H1 (cell line): Measurements from ENCODE around the gene PGPEP1. TPM values are rescaled to one million over a fixed set of nuclear protein-coding genes. Genes with fewer than 3 reads are reported as not detected.

ENCODE experiments used
- CTCF ChIA-PET: fragments of 300-600 bp; sonication (Branson Sonifier 250); formaldehyde crosslinking; loops from one replicate; lab custom pipeline; 2021; ENCODE audit not compliant: partially characterized antibody; lab: Charles Lee
- POLR2A ChIA-PET: fragments of 300-600 bp; sonication (Branson Sonifier 250); formaldehyde crosslinking; loops from one replicate; lab custom pipeline; 2021; ENCODE audit warnings: inconsistent platforms; ENCODE audit not compliant: partially characterized antibody; lab: Charles Lee
- DNase-seq, 2 experiments: peaks; one replicate each; pipeline versions ENCODE4 v3.0.0 to v3.0.0-alpha.2; 2010 to 2022; ENCODE audit warnings: low spot score in 2 of 2, low read depth in 1 of 2, mixed read lengths in 1 of 2
- FAIRE-seq: peaks from 2 replicates; lab custom pipeline; 2011; peaks lifted over from hg19 to GRCh38; lab: Jason Lieb, UNC
- H2AFZ ChIP-seq: 2 replicates; pipeline ENCODE4 v1.8.1; 2012; ENCODE audit warnings: low read length, inconsistent platforms
- H2AK5ac ChIP-seq: 2 replicates; pipeline ENCODE4 v1.6.1; 2013; ENCODE audit warnings: low read depth, low read length
- H2BK120ac ChIP-seq: replicated peaks from 2 replicates; pipeline ENCODE3; 2013; ENCODE audit warnings: low read depth, low read length, inconsistent platforms
- H2BK12ac ChIP-seq: 2 replicates; pipeline ENCODE4 v1.6.1; 2013; ENCODE audit warnings: low read depth, low read length
- H2BK15ac ChIP-seq: 2 replicates; pipeline ENCODE4 v1.6.1; 2013; ENCODE audit warnings: low read length
- H2BK20ac ChIP-seq: 2 replicates; pipeline ENCODE4 v1.6.1; 2013; ENCODE audit warnings: low read length
- H2BK5ac ChIP-seq: 2 replicates; pipeline ENCODE4 v1.6.1; 2013; ENCODE audit warnings: low read depth, low read length
- H3K14ac ChIP-seq: 2 replicates; pipeline ENCODE4 v1.6.1; 2013; ENCODE audit warnings: inconsistent platforms; ENCODE audit not compliant: insufficient read length
- H3K18ac ChIP-seq: 2 replicates; pipeline ENCODE4 v1.6.1; 2013; ENCODE audit warnings: low read length; ENCODE audit errors: extremely low read depth
- H3K23ac ChIP-seq: 2 replicates; pipeline ENCODE4 v1.6.1; 2013; ENCODE audit warnings: inconsistent platforms; ENCODE audit not compliant: insufficient read length
- H3K23me2 ChIP-seq: 2 replicates; pipeline ENCODE4 v1.6.1; 2013; ENCODE audit warnings: low read depth, low read length
- H3K27ac ChIP-seq: 2 replicates; pipeline ENCODE4 v1.6.1; 2011; ENCODE audit warnings: low read depth, low read length, inconsistent platforms
- H3K27me3 ChIP-seq, 4 experiments: replicated peaks in 1 of 4; 1 replicate in 1 of 4; 2 replicates in 3 of 4; pipeline versions ENCODE4 v1.6.1 to v1.8.1; 2011 to 2013; ENCODE audit warnings: low read length in 3 of 4, mild to moderate bottlenecking in 3 of 4, inconsistent platforms in 2 of 4, mixed read lengths in 2 of 4, moderate library complexity in 1 of 4; ENCODE audit not compliant: control insufficient read depth in 3 of 4, insufficient read depth in 3 of 4; ENCODE audit errors: extremely low read depth in 1 of 4
- H3K36me3 ChIP-seq, 4 experiments: 2 replicates each; pipeline versions ENCODE4 v1.6.1 to v1.8.1; 2011 to 2013; ENCODE audit warnings: mild to moderate bottlenecking in 4 of 4, low read length in 3 of 4, moderate library complexity in 2 of 4, control low read depth in 1 of 4, inconsistent platforms in 1 of 4; ENCODE audit not compliant: insufficient read depth in 4 of 4, control insufficient read depth in 2 of 4
- H3K4ac ChIP-seq: replicated peaks from 2 replicates; pipeline ENCODE3; 2013; ENCODE audit warnings: low read length, low read depth, mixed read lengths, inconsistent platforms; ENCODE audit not compliant: insufficient read length
- H3K4me1 ChIP-seq, 4 experiments: replicated peaks in 1 of 4; 1 replicate in 1 of 4; 2 replicates in 3 of 4; pipeline versions ENCODE4 v1.6.1 to v1.8.1; 2011 to 2013; ENCODE audit warnings: low read length in 3 of 4, inconsistent platforms in 2 of 4, mixed read lengths in 1 of 4; ENCODE audit not compliant: insufficient read depth in 4 of 4, control insufficient read depth in 3 of 4
- H3K4me2 ChIP-seq, 2 experiments: 2 replicates each; pipeline versions ENCODE4 v1.6.1 to v1.8.1; 2011 to 2013; ENCODE audit warnings: low read depth in 2 of 2, low read length in 2 of 2, control low read depth in 1 of 2, inconsistent platforms in 1 of 2, mild to moderate bottlenecking in 1 of 2; ENCODE audit not compliant: insufficient read depth in 1 of 2
- H3K4me3 ChIP-seq, 4 experiments: fragments of 200-600, 300-600 bp in 1 of 4; sonication (generic), shearing (Covaris generic), sonication (Bioruptor Twin) in 1 of 4; 2 replicates each; pipeline versions ENCODE4 v1.5.1 to v1.8.1; 2011 to 2016; ENCODE audit warnings: low read length in 4 of 4, low read depth in 3 of 4, control low read depth in 2 of 4, inconsistent platforms in 2 of 4, mild to moderate bottlenecking in 2 of 4, mixed read lengths in 1 of 4, moderate library complexity in 1 of 4; ENCODE audit not compliant: insufficient read depth in 2 of 4; ENCODE audit errors: extremely low read depth in 1 of 4
- H3K56ac ChIP-seq: replicated peaks from 2 replicates; pipeline ENCODE3; 2013; ENCODE audit warnings: low read depth, mild to moderate bottlenecking, mixed read lengths, low read length, inconsistent platforms; ENCODE audit not compliant: insufficient read length
- H3K79me1 ChIP-seq: 2 replicates; pipeline ENCODE4 v1.6.1; 2013; ENCODE audit warnings: low read depth, low read length, control low read depth
- H3K79me2 ChIP-seq, 2 experiments: 2 replicates each; pipeline versions ENCODE4 v1.6.1 to v1.8.1; 2012 to 2013; ENCODE audit warnings: low read length in 2 of 2, mild to moderate bottlenecking in 2 of 2, inconsistent platforms in 1 of 2; ENCODE audit not compliant: insufficient read depth in 2 of 2, control insufficient read depth in 1 of 2
- H3K9ac ChIP-seq, 4 experiments: replicated peaks in 1 of 4; 1 replicate in 1 of 4; 2 replicates in 3 of 4; pipeline versions ENCODE4 v1.6.1 to v1.8.1; 2011 to 2013; ENCODE audit warnings: low read depth in 3 of 4, low read length in 3 of 4, control low read depth in 2 of 4, mild to moderate bottlenecking in 2 of 4, moderate library complexity in 2 of 4, inconsistent platforms in 1 of 4; ENCODE audit errors: extremely low read depth in 1 of 4
- H3K9me3 ChIP-seq, 2 experiments: 2 replicates each; pipeline versions ENCODE4 v1.6.1 to v1.8.1; 2012 to 2013; ENCODE audit warnings: mild to moderate bottlenecking in 2 of 2, moderate library complexity in 2 of 2, control low read depth in 1 of 2, inconsistent platforms in 1 of 2, low read depth in 1 of 2, low read length in 1 of 2, mixed read lengths in 1 of 2; ENCODE audit not compliant: insufficient read depth in 2 of 2
- H4K20me1 ChIP-seq, 2 experiments: replicated peaks in 1 of 2; 2 replicates each; pipeline versions ENCODE3 to v1.8.1; 2011 to 2013; ENCODE audit warnings: inconsistent platforms in 2 of 2, low read length in 2 of 2, mild to moderate bottlenecking in 1 of 2; ENCODE audit not compliant: insufficient read depth in 2 of 2, control insufficient read depth in 1 of 2
- H4K5ac ChIP-seq: 2 replicates; pipeline ENCODE4 v1.6.1; 2013; ENCODE audit warnings: low read length, low read depth, mixed read lengths, inconsistent platforms; ENCODE audit not compliant: insufficient read length
- H4K8ac ChIP-seq: 2 replicates; pipeline ENCODE4 v1.8.0; 2013; ENCODE audit warnings: mild to moderate bottlenecking, moderate library complexity, low read length, inconsistent platforms; ENCODE audit not compliant: insufficient read depth; ENCODE audit errors: extremely low read depth
- H4K91ac ChIP-seq: replicated peaks from 2 replicates; pipeline ENCODE3; 2013; ENCODE audit warnings: low read length, mixed read lengths, inconsistent platforms; ENCODE audit not compliant: insufficient read length
- BCL11A ChIP-seq, 2 experiments: IDR thresholded peaks; one replicate each; pipeline ENCODE4 v1.6.1; 2011; ENCODE audit warnings: low read depth in 2 of 2, low read length in 2 of 2, mild to moderate bottlenecking in 2 of 2
- CHD2 ChIP-seq: IDR thresholded peaks from 2 replicates; pipeline ENCODE4 v1.6.1; 2012; ENCODE audit warnings: low read length, improper control_type of control experiment
- EZH2 ChIP-seq: fragments of 200-600 bp; sonication (generic); IDR thresholded peaks from 2 replicates; pipeline ENCODE4 v1.7.1; 2012; ENCODE audit warnings: low read depth, mild to moderate bottlenecking, moderate library complexity, low read length, inconsistent platforms; ENCODE audit not compliant: severe bottlenecking
- JUND ChIP-seq: IDR thresholded peaks from 2 replicates; pipeline ENCODE4 v1.6.1; 2011; ENCODE audit warnings: mild to moderate bottlenecking, improper control_type of control experiment, low read length
- KDM4A ChIP-seq: IDR thresholded peaks from one replicate; pipeline ENCODE4 v1.7.1; 2012; ENCODE audit warnings: low read depth, mild to moderate bottlenecking, moderate library complexity, low read length, inconsistent platforms; ENCODE audit not compliant: severe bottlenecking
- SAP30 ChIP-seq: fragments of 300-600 bp; sonication (generic); IDR thresholded peaks from 2 replicates; pipeline ENCODE4 v1.7.1; 2012; ENCODE audit warnings: low read length, moderate library complexity, mild to moderate bottlenecking, inconsistent platforms; ENCODE audit not compliant: insufficient read depth, insufficient replicate concordance
- SIN3A ChIP-seq, 2 experiments: IDR thresholded peaks in 1 of 2; conservative IDR thresholded peaks in 1 of 2; 2 replicates each; pipeline ENCODE4 v1.6.1; 2011 to 2012; ENCODE audit warnings: low read length in 2 of 2, improper control_type of control experiment in 1 of 2, low read depth in 1 of 2, mild to moderate bottlenecking in 1 of 2
- USF2 ChIP-seq: IDR thresholded peaks from 2 replicates; pipeline ENCODE4 v1.6.1; 2011; ENCODE audit warnings: low read length, improper control_type of control experiment
- WGBS, 2 experiments: shearing (Covaris generic) in 1 of 2; methylation state at CpG; one replicate each; pipeline versions ENCODE4 v1.1.6 to v1.1.7; 2013 to 2015; ENCODE audit warnings: low lambda C conversion rate in 2 of 2, mixed read lengths in 2 of 2, inconsistent platforms in 1 of 2, low coverage in 1 of 2, missing lambda C conversion rate in 1 of 2; ENCODE audit not compliant: insufficient replicate concordance in 2 of 2, insufficient coverage in 1 of 2, insufficient read length in 1 of 2; ENCODE audit errors: extremely low coverage in 1 of 2, missing lambda C conversion rate in 1 of 2; 5-methylcytosine and 5-hydroxymethylcytosine counted together
- polyA plus RNA-seq, 7 experiments: library from polyadenylated mRNA; depleted of rRNA in 3 of 7; stranded (reverse) in 5 of 7; unstranded in 2 of 7; fragments of >200 nt in 5 of 7; fragments of 200-250 nt in 2 of 7; gene quantifications; 1 replicate in 5 of 7; 2 replicates in 1 of 7; 4 replicates in 1 of 7; pipeline versions ENCODE4 v1.2.1 to v1.2.3, GENCODE V29; 2011 to 2013; ENCODE audit warnings: missing spikeins in 2 of 7, mixed read lengths in 2 of 7
- total RNA-seq: library from RNA; stranded (reverse); fragmentation: NEBNext Ultra II Directional; extraction: Animal tissue kit (Norgen Biotek cat#: 25700); gene quantifications from 2 replicates; pipeline ENCODE4 v1.2.1, GENCODE V29; 2021
- TF ChIP-seq, protein P1 (sequence below): IDR thresholded peaks from 2 replicates; pipeline ENCODE4 v1.6.1; 2012; ENCODE audit warnings: inconsistent platforms

PGPEP1 gene
- total and polyA plus RNA-seq, 2 of the 8 experiments (the other 6 are each of a cell fraction or from before 2014, with no cell fraction given), result 17.0 to 33.4 TPM

DNA sequence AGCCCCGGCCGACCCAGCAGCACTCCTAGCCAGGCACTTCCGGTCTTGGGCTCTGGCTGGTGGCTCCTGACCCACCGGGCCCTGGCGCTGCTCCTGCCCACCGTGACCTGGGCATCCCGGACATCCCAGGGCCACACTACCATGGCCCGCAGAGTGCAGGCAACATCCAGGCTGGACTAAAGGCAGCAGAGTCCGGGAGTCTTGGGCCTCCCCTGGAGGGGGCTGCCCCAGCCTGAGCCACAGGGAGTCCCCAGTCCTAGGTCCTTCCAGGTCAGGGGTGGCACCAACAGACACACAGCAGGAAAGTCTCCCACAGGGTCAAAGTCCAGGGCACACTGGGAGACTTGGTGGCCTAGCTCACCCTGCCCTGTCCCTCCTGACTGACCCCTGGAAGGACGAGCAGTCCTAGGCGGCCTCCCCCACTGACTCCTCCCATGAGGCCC, 28.3 kb upstream of the PGPEP1 start:
- CTCF ChIA-PET, result interaction anchor here (0.6 to 13.7 kb wide), 8 partner anchors 9 to 215 kb away, joined by 3 to 242 read pairs (median 4); partner anchors contain the start of genes IQCN, JUND and SSBP4
- no peak overlapping the region for H3K4ac ChIP-seq
- peaks cover 15 to 70% (median 46%) of the 10 kb centered on the region in 4 experiments for H3K36me3 ChIP-seq
- H3K9ac ChIP-seq, result no peak overlapping the region
- H3K56ac ChIP-seq, result no peak overlapping the region
- POLR2A ChIA-PET, result interaction anchor here (1.1 to 13.8 kb wide), 5 partner anchors 9 to 53 kb away, joined by 3 to 200 read pairs (median 4); partner anchors contain the start of genes JUND and LSM4
- no peaks in the 10 kb centered on the region for H3K27me3 ChIP-seq
- 90% methylated on average over 11 of the region's 11 CpGs; no CpG with 5 or more reads in 1 of the 2 experiments for WGBS, 2 experiments
- no peak overlapping the region for H2AK5ac ChIP-seq
- no peak overlapping the region for H2BK12ac ChIP-seq
- H4K5ac ChIP-seq, result no peak overlapping the region
- H3K79me2 ChIP-seq, result peaks cover 0 to 7% of the 10 kb centered on the region in 2 experiments; a peak in 1 of 4 replicates
- no peak overlapping the region for H3K23ac ChIP-seq
- DNase-seq (no peak), FAIRE-seq (no peak)
- H3K27ac ChIP-seq, result no peak overlapping the region
- H2AFZ ChIP-seq, result no peak overlapping the region
- H3K4me2 ChIP-seq, result no peak overlapping the region
- H2BK15ac ChIP-seq, result no peak overlapping the region
- H2BK120ac ChIP-seq, result no peak overlapping the region
- peaks cover 2% of the 10 kb centered on the region; the same call in 1 of the 2 replicates for H3K79me1 ChIP-seq
- H2BK20ac ChIP-seq, result no peak overlapping the region
- H3K23me2 ChIP-seq, result no peaks in the 10 kb centered on the region
- no peaks in the 10 kb centered on the region; a peak in 2 of 7 replicates for H3K4me1 ChIP-seq
- no peak overlapping the region for H3K18ac ChIP-seq
- no peak overlapping the region for H3K14ac ChIP-seq
- no peaks in the 10 kb centered on the region for H3K9me3 ChIP-seq
- no peak overlapping the region for H4K8ac ChIP-seq
- H3K4me3 ChIP-seq, result no peak overlapping the region
- H4K91ac ChIP-seq, result no peak overlapping the region
- H2BK5ac ChIP-seq, result no peak overlapping the region
- peaks cover 0 to 15% of the 10 kb centered on the region in 2 experiments for H4K20me1 ChIP-seq
- TF ChIP-seq USF2, result no peak
- no peak for TF ChIP-seq CHD2
- TF ChIP-seq JUND, result no peak
- TF ChIP-seq, protein P1, sequence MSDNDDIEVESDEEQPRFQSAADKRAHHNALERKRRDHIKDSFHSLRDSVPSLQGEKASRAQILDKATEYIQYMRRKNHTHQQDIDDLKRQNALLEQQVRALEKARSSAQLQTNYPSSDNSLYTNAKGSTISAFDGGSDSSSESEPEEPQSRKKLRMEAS, result no peak
- no peak for TF ChIP-seq SAP30
- no peak for TF ChIP-seq EZH2
- no peak for TF ChIP-seq BCL11A (IDR thresholded peaks at IDR 0.05; ENCODE audit: low read depth in 2 of 2, low read length in 2 of 2)
- no peak for TF ChIP-seq SIN3A (conservative IDR thresholded peaks at IDR 0.05 in 1 of 2, IDR thresholded peaks at IDR 0.05 in 1 of 2; ENCODE audit: low read depth in 1 of 2, low read length in 2 of 2)
- TF ChIP-seq KDM4A, result no peak
